ENCODE results near the gene PLEKHB1.

Gene PLEKHB1

GRCh38 chr11:73645972-73646631 lies at the start of gene PLEKHB1:
Gene PLEKHB1, plus strand, starts transcription at chr11:73646581. Its CDS starts 28 bp downstream, at chr11:73646609.
- no peak for DNase-seq

GRCh38 chr11:73597336-73597955 lies 48.9 kb upstream of the PLEKHB1 start:
- peak; percentile 55 for DNase-seq

- peak; percentile 100 for DNase-seq
Observed at GRCh38 chr11:73597956-73598718, 48.2 kb upstream of the PLEKHB1 start, which contains the start of gene FAM168A. Gene FAM168A, minus strand, starts transcription at chr11:73598112. Its CDS starts 129,638 bp downstream, at chr11:73468474.

- DNase-seq = no peak
Observed at GRCh38 chr11:73598719-73599379, 47.5 kb upstream of the PLEKHB1 start.

GRCh38 chr11:73612601-73613140 lies 33.7 kb upstream of the PLEKHB1 start:
- DNase-seq = no peak

- no peak for DNase-seq
Observed at GRCh38 chr11:73614591-73614990, 31.8 kb upstream of the PLEKHB1 start.

GRCh38 chr11:73622926-73623593 lies 23.3 kb upstream of the PLEKHB1 start:
- DNase-seq = no peak

GRCh38 chr11:73623686-73624085 lies 22.7 kb upstream of the PLEKHB1 start:
- no peak for DNase-seq

GRCh38 chr11:73625696-73626318 lies 20.6 kb upstream of the PLEKHB1 start:
- DNase-seq = peak; percentile 95

- DNase-seq = no peak
Observed at GRCh38 chr11:73629907-73630306, 16.5 kb upstream of the PLEKHB1 start.

GRCh38 chr11:73632996-73633395 lies 13.4 kb upstream of the PLEKHB1 start:
- DNase-seq = no peak

GRCh38 chr11:73633999-73634398 lies 12.4 kb upstream of the PLEKHB1 start:
- no peak for DNase-seq

GRCh38 chr11:73635721-73636120 lies 10.7 kb upstream of the PLEKHB1 start:
- no peak for DNase-seq

- DNase-seq = no peak
Observed at GRCh38 chr11:73636249-73636648, 10.1 kb upstream of the PLEKHB1 start.

- DNase-seq = no peak
Observed at GRCh38 chr11:73637012-73637411, 9.4 kb upstream of the PLEKHB1 start.

- DNase-seq = no peak
Observed at GRCh38 chr11:73640592-73640991, 5.8 kb upstream of the PLEKHB1 start.

GRCh38 chr11:73641668-73642067 lies 4.7 kb upstream of the PLEKHB1 start:
- DNase-seq = no peak

GRCh38 chr11:73645121-73645969 lies 1.0 kb upstream of the PLEKHB1 start:
- no peak for DNase-seq

- DNase-seq = peak; percentile 100
Observed at GRCh38 chr11:73647459-73648100, 1.2 kb downstream of the PLEKHB1 start.

GRCh38 chr11:73648121-73648520 lies 1.7 kb downstream of the PLEKHB1 start:
- DNase-seq = no peak
